ENCODE results near the gene HMOX1. TPM values are rescaled to one million over a fixed set of nuclear protein-coding genes. Genes with fewer than 3 reads are reported as not detected.
"Not testable (repeated sequence)": the region's sequence is repeated elsewhere in the genome, so short reads cannot be mapped to it uniquely, and the experiment has no call there.

HMOX1 gene
- total and polyA plus RNA-seq, 9 donors = 11.5 to 36.0 (median 24.8) TPM

- Histone ChIP-seq H3K27me3 (ENCODE audit: control insufficient read depth, insufficient read depth, low read length) (no peaks in the 10 kb centered on the region), H3K4me1 (ENCODE audit: control insufficient read depth, insufficient read depth, low read length) (peaks cover 33% of the 10 kb centered on the region), H3K4me3 (ENCODE audit: low read length) (no peak overlapping the region), H3K9me3 (replicated peaks; ENCODE audit: control insufficient read depth, low read depth, low read length) (no peaks in the 10 kb centered on the region), H3K27ac (ENCODE audit: low read length) (peak overlapping the region; percentile 20), H3K36me3 (ENCODE audit: control insufficient read depth, insufficient read depth, low read length) (peaks cover 43% of the 10 kb centered on the region)
- WGBS (ENCODE audit: insufficient coverage) = 48% methylated on average over 2 of the region's 5 CpGs
- DNase-seq = no peak
Measured at GRCh38 chr22:35426801-35427140, 45.9 kb downstream of the HMOX1 start.

GRCh38 chr22:35430897-35431322 lies 50.0 kb downstream of the HMOX1 start:
- 13% methylated on average over 12 of the region's 14 CpGs for WGBS (ENCODE audit: insufficient coverage)
- peak; percentile 87 for DNase-seq
- peaks cover 13% of the 10 kb centered on the region for H3K9me3 ChIP-seq (replicated peaks; ENCODE audit: control insufficient read depth, low read depth, low read length)
- peaks cover 17% of the 10 kb centered on the region for H3K36me3 ChIP-seq (ENCODE audit: control insufficient read depth, insufficient read depth, low read length)
- H3K4me3 ChIP-seq (ENCODE audit: low read length) = no peak overlapping the region
- H3K4me1 ChIP-seq (ENCODE audit: control insufficient read depth, insufficient read depth, low read length) = peaks cover 21% of the 10 kb centered on the region
- peak overlapping the region; percentile 55 for H3K27ac ChIP-seq (ENCODE audit: low read length)
- no peaks in the 10 kb centered on the region for H3K27me3 ChIP-seq (ENCODE audit: control insufficient read depth, insufficient read depth, low read length)

GRCh38 chr22:35431483-35432227 lies 50.8 kb downstream of the HMOX1 start:
- Histone ChIP-seq H3K27ac (ENCODE audit: low read length) (no peak overlapping the region), H3K4me1 (ENCODE audit: control insufficient read depth, insufficient read depth, low read length) (peaks cover 14% of the 10 kb centered on the region), H3K36me3 (ENCODE audit: control insufficient read depth, insufficient read depth, low read length) (peaks cover 14% of the 10 kb centered on the region), H3K27me3 (ENCODE audit: control insufficient read depth, insufficient read depth, low read length) (no peaks in the 10 kb centered on the region), H3K4me3 (ENCODE audit: low read length) (no peak overlapping the region), H3K9me3 (replicated peaks; ENCODE audit: control insufficient read depth, low read depth, low read length) (peaks cover 13% of the 10 kb centered on the region)
- no peak for DNase-seq
- WGBS (ENCODE audit: insufficient coverage) = no CpG with 5 or more reads among the region's 12 CpGs

- Histone ChIP-seq H3K36me3 (ENCODE audit: control insufficient read depth, insufficient read depth, low read length) (peaks cover 15% of the 10 kb centered on the region), H3K4me1 (ENCODE audit: control insufficient read depth, insufficient read depth, low read length) (peaks cover 12% of the 10 kb centered on the region), H3K9me3 (replicated peaks; ENCODE audit: control insufficient read depth, low read depth, low read length) (peaks cover 13% of the 10 kb centered on the region), H3K27ac (ENCODE audit: low read length) (no peak overlapping the region), H3K27me3 (ENCODE audit: control insufficient read depth, insufficient read depth, low read length) (no peaks in the 10 kb centered on the region), H3K4me3 (ENCODE audit: low read length) (no peak overlapping the region)
- WGBS (ENCODE audit: insufficient coverage) = 95% methylated on average over 10 of the region's 13 CpGs
- no peak for DNase-seq
Measured at GRCh38 chr22:35432228-35432905, 51.5 kb downstream of the HMOX1 start.

GRCh38 chr22:35434061-35434710 lies 53.3 kb downstream of the HMOX1 start:
- WGBS (ENCODE audit: insufficient coverage) = 87% methylated on average over 3 of the region's 5 CpGs
- peaks cover 13% of the 10 kb centered on the region for H3K36me3 ChIP-seq (ENCODE audit: control insufficient read depth, insufficient read depth, low read length)
- no peak overlapping the region for H3K4me3 ChIP-seq (ENCODE audit: low read length)
- DNase-seq = no peak
- H3K4me1 ChIP-seq (ENCODE audit: control insufficient read depth, insufficient read depth, low read length) = peaks cover 12% of the 10 kb centered on the region
- H3K27me3 ChIP-seq (ENCODE audit: control insufficient read depth, insufficient read depth, low read length) = no peaks in the 10 kb centered on the region
- H3K27ac ChIP-seq (ENCODE audit: low read length) = no peak overlapping the region
- H3K9me3 ChIP-seq (replicated peaks; ENCODE audit: control insufficient read depth, low read depth, low read length) = peaks cover 13% of the 10 kb centered on the region

GRCh38 chr22:35435201-35435740 lies 54.4 kb downstream of the HMOX1 start:
- Histone ChIP-seq H3K4me3 (ENCODE audit: low read length) (no peak overlapping the region), H3K36me3 (ENCODE audit: control insufficient read depth, insufficient read depth, low read length) (peaks cover 13% of the 10 kb centered on the region), H3K27me3 (ENCODE audit: control insufficient read depth, insufficient read depth, low read length) (no peaks in the 10 kb centered on the region), H3K27ac (ENCODE audit: low read length) (no peak overlapping the region), H3K9me3 (replicated peaks; ENCODE audit: control insufficient read depth, low read depth, low read length) (peaks cover 13% of the 10 kb centered on the region), H3K4me1 (ENCODE audit: control insufficient read depth, insufficient read depth, low read length) (peaks cover 15% of the 10 kb centered on the region)
- 70% methylated on average over 6 of the region's 8 CpGs for WGBS (ENCODE audit: insufficient coverage)
- DNase-seq = no peak

- H3K27ac ChIP-seq (ENCODE audit: low read length) = no peak overlapping the region
- peaks cover 6% of the 10 kb centered on the region for H3K4me1 ChIP-seq (ENCODE audit: control insufficient read depth, insufficient read depth, low read length)
- no peak overlapping the region for H3K4me3 ChIP-seq (ENCODE audit: low read length)
- 58% methylated on average over 4 of the region's 5 CpGs for WGBS (ENCODE audit: insufficient coverage)
- no peaks in the 10 kb centered on the region for H3K27me3 ChIP-seq (ENCODE audit: control insufficient read depth, insufficient read depth, low read length)
- H3K9me3 ChIP-seq (replicated peaks; ENCODE audit: control insufficient read depth, low read depth, low read length) = peaks cover 13% of the 10 kb centered on the region
- H3K36me3 ChIP-seq (ENCODE audit: control insufficient read depth, insufficient read depth, low read length) = peaks cover 13% of the 10 kb centered on the region
- DNase-seq = no peak
Measured at GRCh38 chr22:35436421-35436820, 55.5 kb downstream of the HMOX1 start.

GRCh38 chr22:35437049-35437448 lies 56.2 kb downstream of the HMOX1 start:
- 63% methylated on average over 2 of the region's 2 CpGs for WGBS (ENCODE audit: insufficient coverage)
- H3K4me3 ChIP-seq (ENCODE audit: low read length) = no peak overlapping the region
- peaks cover 13% of the 10 kb centered on the region for H3K36me3 ChIP-seq (ENCODE audit: control insufficient read depth, insufficient read depth, low read length)
- DNase-seq = no peak
- no peaks in the 10 kb centered on the region for H3K27me3 ChIP-seq (ENCODE audit: control insufficient read depth, insufficient read depth, low read length)
- peaks cover 3% of the 10 kb centered on the region for H3K4me1 ChIP-seq (ENCODE audit: control insufficient read depth, insufficient read depth, low read length)
- no peak overlapping the region for H3K27ac ChIP-seq (ENCODE audit: low read length)
- H3K9me3 ChIP-seq (replicated peaks; ENCODE audit: control insufficient read depth, low read depth, low read length) = peaks cover 13% of the 10 kb centered on the region

GRCh38 chr22:35438673-35439364 lies 57.9 kb downstream of the HMOX1 start:
- not testable (repeated sequence) for H3K4me1 ChIP-seq (ENCODE audit: control insufficient read depth, insufficient read depth, low read length); DNase-seq; H3K4me3 ChIP-seq (ENCODE audit: low read length); H3K27me3 ChIP-seq (ENCODE audit: control insufficient read depth, insufficient read depth, low read length); H3K36me3 ChIP-seq (ENCODE audit: control insufficient read depth, insufficient read depth, low read length); H3K9me3 ChIP-seq (replicated peaks; ENCODE audit: control insufficient read depth, low read depth, low read length); H3K27ac ChIP-seq (ENCODE audit: low read length)
- WGBS (ENCODE audit: insufficient coverage) = 63% methylated on average over 3 of the region's 3 CpGs

GRCh38 chr22:35439365-35439717 lies 58.4 kb downstream of the HMOX1 start:
- Histone ChIP-seq H3K4me1 (ENCODE audit: control insufficient read depth, insufficient read depth, low read length) (peaks cover 3% of the 10 kb centered on the region), H3K9me3 (replicated peaks; ENCODE audit: control insufficient read depth, low read depth, low read length) (no peaks in the 10 kb centered on the region), H3K27me3 (ENCODE audit: control insufficient read depth, insufficient read depth, low read length) (no peaks in the 10 kb centered on the region), H3K36me3 (ENCODE audit: control insufficient read depth, insufficient read depth, low read length) (peaks cover 4% of the 10 kb centered on the region), H3K27ac (ENCODE audit: low read length) (no peak overlapping the region), H3K4me3 (ENCODE audit: low read length) (no peak overlapping the region)
- 100% methylated on average over 1 of the region's 1 CpG for WGBS (ENCODE audit: insufficient coverage)
- no peak for DNase-seq
